WERI-Rb-1 (cell line): ENCODE results near the gene MIF.

Experiments
- DNase-seq: peaks from one replicate; pipeline ENCODE4 v3.0.0-alpha.2; 2020
- H3K27ac ChIP-seq: fragments of 250-450 bp; sonication (Bioruptor Pico); 2 replicates; pipeline ENCODE4 v1.5.1; 2020; ENCODE audit warnings: mild to moderate bottlenecking, moderate library complexity
- H3K27me3 ChIP-seq: fragments of 250-450 bp; sonication (Bioruptor Pico); 2 replicates; pipeline ENCODE4 v1.5.1; 2021; ENCODE audit warnings: mild to moderate bottlenecking, low read depth, moderate library complexity; ENCODE audit not compliant: insufficient read depth, severe bottlenecking
- H3K36me3 ChIP-seq: fragments of 250-450 bp; sonication (Bioruptor Pico); 2 replicates; pipeline ENCODE4 v1.5.1; 2020; ENCODE audit warnings: mild to moderate bottlenecking, moderate library complexity
- H3K4me3 ChIP-seq: 2 replicates; pipeline ENCODE4 v1.5.1; 2011; ENCODE audit warnings: low read depth, mild to moderate bottlenecking, control low read depth, low read length
- H3K9me3 ChIP-seq: fragments of 250-450 bp; sonication (Bioruptor Pico); 2 replicates; pipeline ENCODE4 v1.5.1; 2021; ENCODE audit warnings: mild to moderate bottlenecking, moderate library complexity; ENCODE audit not compliant: severe bottlenecking
- CTCF ChIP-seq: IDR thresholded peaks from 2 replicates; pipeline ENCODE4 v1.5.1; 2011; ENCODE audit warnings: low read depth, mild to moderate bottlenecking, control low read depth, inconsistent platforms, low read length

MIF gene

DNA sequence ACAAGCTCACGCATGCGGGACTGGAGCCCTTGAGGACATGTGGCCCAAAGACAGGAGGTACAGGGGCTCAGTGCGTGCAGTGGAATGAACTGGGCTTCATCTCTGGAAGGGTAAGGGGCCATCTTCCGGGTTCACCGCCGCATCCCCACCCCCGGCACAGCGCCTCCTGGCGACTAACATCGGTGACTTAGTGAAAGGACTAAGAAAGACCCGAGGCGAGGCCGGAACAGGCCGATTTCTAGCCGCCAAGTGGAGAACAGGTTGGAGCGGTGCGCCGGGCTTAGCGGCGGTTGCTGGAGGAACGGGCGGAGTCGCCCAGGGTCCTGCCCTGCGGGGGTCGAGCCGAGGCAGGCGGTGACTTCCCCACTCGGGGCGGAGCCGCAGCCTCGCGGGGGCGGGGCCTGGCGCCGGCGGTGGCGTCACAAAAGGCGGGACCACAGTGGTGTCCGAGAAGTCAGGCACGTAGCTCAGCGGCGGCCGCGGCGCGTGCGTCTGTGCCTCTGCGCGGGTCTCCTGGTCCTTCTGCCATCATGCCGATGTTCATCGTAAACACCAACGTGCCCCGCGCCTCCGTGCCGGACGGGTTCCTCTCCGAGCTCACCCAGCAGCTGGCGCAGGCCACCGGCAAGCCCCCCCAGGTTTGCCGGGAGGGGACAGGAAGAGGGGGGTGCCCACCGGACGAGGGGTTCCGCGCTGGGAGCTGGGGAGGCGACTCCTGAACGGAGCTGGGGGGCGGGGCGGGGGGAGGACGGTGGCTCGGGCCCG lies at the start of gene MIF:
MIF (plus strand) TSS at position 439 of the 765 bp plus-strand sequence; CDS start at position 531, 92 bp downstream.
- peak within 1 kb of the TSS; percentile 72 for H3K4me3 ChIP-seq
- no peaks in the 10 kb centered on the region for H3K9me3 ChIP-seq
- no peaks in the 10 kb centered on the region for H3K27me3 ChIP-seq
- DNase-seq, result peak; percentile 98
- H3K36me3 ChIP-seq, result peaks cover 39% of the 10 kb centered on the region
- TF ChIP-seq CTCF, result peak; percentile 86
- peak within 1 kb of the TSS; percentile 92 for H3K27ac ChIP-seq

- DNase-seq, result no peak
- Histone ChIP-seq H3K9me3 (no peaks in the 10 kb centered on the region), H3K27ac (peak overlapping the region; percentile 98), H3K4me3 (no peak overlapping the region), H3K36me3 (no peaks in the 10 kb centered on the region), H3K27me3 (no peaks in the 10 kb centered on the region)
- no peak for TF ChIP-seq CTCF
Measured at GRCh38 chr22:23844739-23845202, 49.4 kb upstream of the MIF start.

- H3K27me3 ChIP-seq, result no peaks in the 10 kb centered on the region
- no peaks in the 10 kb centered on the region for H3K9me3 ChIP-seq
- no peak for TF ChIP-seq CTCF
- H3K27ac ChIP-seq, result peak overlapping the region; percentile 98
- DNase-seq, result peak; percentile 38
- H3K4me3 ChIP-seq, result no peak overlapping the region
- no peaks in the 10 kb centered on the region for H3K36me3 ChIP-seq
Measured at GRCh38 chr22:23845265-23846080, 48.7 kb upstream of the MIF start.

DNA sequence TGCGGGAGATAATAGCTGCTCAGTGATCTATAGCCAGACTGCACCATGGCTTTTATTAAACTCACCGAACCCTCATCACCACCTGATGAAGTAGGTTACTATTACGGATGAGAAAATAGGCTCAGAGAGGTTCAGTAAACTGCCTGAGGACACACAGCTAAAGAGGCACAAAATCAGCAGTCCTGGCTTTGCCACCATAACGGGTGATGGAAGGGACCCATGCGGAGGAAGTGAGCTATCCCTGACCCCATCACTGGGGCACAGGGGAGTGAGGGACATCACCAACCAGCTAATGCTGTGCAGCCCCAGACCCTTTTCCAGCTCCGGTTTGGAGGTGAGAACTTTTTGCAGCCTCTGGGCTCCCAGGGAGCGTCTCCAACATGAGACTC lies 48.1 kb upstream of the MIF start:
- TF ChIP-seq CTCF, result no peak
- no peaks in the 10 kb centered on the region for H3K9me3 ChIP-seq
- no peak for DNase-seq
- H3K36me3 ChIP-seq, result no peaks in the 10 kb centered on the region
- H3K4me3 ChIP-seq, result no peak overlapping the region
- no peaks in the 10 kb centered on the region for H3K27me3 ChIP-seq
- peak overlapping the region; percentile 98 for H3K27ac ChIP-seq

DNA sequence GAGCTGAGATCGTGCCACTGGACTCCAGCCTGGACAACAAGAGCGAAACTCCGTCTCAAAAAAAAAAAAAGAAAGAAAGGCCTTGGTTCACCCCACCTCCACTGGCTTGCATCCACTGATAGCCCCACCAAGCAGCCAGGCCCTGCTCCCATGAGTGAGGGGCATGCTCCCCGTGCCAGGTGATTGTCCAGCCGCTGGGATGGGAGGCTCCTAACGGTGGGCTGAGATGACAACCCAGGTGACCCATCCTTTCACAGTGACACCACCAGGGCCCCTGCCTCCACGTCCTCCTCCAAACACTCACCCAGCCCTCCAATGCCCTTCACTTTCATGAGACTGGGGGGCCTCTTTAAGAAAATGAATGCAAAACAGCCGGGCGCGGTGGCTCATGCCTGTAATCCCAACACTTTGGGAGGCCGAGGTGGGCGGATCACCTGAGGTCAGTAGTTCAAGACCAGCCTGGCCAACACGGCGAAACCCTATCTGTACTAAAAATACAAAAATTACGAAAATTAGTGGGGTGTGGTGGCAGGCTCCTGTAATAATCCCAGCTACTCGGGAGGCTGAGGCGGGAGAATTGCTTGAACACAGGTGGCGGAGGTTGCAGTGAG lies 46.8 kb upstream of the MIF start:
- no peaks in the 10 kb centered on the region for H3K9me3 ChIP-seq
- TF ChIP-seq CTCF, result no peak
- H3K27me3 ChIP-seq, result no peaks in the 10 kb centered on the region
- H3K4me3 ChIP-seq, result no peak overlapping the region
- DNase-seq, result no peak
- H3K36me3 ChIP-seq, result no peaks in the 10 kb centered on the region
- peak overlapping the region; percentile 98 for H3K27ac ChIP-seq
